Memory B cell (primary cell): ENCODE data around the gene TWNK.

Experiments
- ATAC-seq: fragments of 150-1000 bp; cut with Tn5 transposase; 2 replicates; pipeline ENCODE4 v1.10.0; 2021; ENCODE audit warnings: low read depth, mild to moderate bottlenecking, moderate library complexity
- DNase-seq, 2 donors: peaks; one replicate each; pipeline ENCODE4 v3.0.0; 2022; ENCODE audit warnings: low spot score in 2 of 2
- H3K27ac Mint-ChIP-seq: one replicate; pipeline ENCODE4 v1.8.0; 2022; ENCODE audit warnings: mild to moderate bottlenecking, moderate library complexity, mixed read lengths
- H3K27me3 Mint-ChIP-seq: one replicate; pipeline ENCODE4 v1.8.0; 2022; ENCODE audit warnings: mixed read lengths
- H3K36me3 Mint-ChIP-seq: one replicate; pipeline ENCODE4 v1.8.0; 2022; ENCODE audit warnings: mild to moderate bottlenecking, mixed read lengths
- H3K4me1 Mint-ChIP-seq: one replicate; pipeline ENCODE4 v1.8.0; 2022; ENCODE audit warnings: mixed read lengths
- H3K4me3 Mint-ChIP-seq: one replicate; pipeline ENCODE4 v1.8.0; 2022; ENCODE audit warnings: mild to moderate bottlenecking, moderate library complexity, mixed read lengths
- H3K9me3 Mint-ChIP-seq: one replicate; pipeline ENCODE4 v1.8.0; 2022; ENCODE audit warnings: mixed read lengths

The TWNK gene

DNA sequence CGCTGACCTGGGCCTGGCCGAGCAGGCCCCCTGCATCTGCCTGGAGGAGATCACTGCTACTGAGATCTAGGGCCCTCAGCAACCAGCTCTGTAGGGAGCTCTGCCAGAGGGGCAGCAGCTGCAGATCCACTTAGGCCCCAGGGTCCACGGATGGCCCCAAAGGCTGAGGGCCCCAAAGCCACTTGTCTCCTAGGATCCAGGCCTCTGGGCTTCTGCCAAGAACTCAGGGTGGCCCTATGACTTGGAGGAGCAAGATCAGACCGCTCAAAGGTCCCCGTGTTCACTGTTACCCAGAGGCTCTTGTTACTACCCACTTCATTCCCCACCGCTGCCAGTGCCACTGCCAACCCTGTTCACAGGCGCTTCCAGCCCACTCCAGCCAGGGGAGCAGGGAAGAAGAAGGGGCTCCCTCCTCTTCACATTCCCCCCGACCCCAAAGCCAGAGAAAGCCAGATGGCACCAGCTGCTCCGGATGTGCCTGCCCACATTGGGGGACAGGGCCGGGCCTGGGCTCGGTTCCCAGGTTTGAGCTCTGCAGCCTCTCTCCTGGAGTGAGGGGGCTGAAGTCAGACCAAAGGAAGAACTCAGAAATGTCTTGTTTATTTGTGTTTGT is 19.9 kb downstream of the TWNK start:
- Mint-ChIP-seq H3K27ac (no peak overlapping the region), H3K4me1 (no peaks in the 10 kb centered on the region), H3K36me3 (peaks cover 2% of the 10 kb centered on the region), H3K9me3 (no peaks in the 10 kb centered on the region), H3K27me3 (no peaks in the 10 kb centered on the region), H3K4me3 (no peak overlapping the region)
- no peak for DNase-seq
- ATAC-seq = no peak

DNA sequence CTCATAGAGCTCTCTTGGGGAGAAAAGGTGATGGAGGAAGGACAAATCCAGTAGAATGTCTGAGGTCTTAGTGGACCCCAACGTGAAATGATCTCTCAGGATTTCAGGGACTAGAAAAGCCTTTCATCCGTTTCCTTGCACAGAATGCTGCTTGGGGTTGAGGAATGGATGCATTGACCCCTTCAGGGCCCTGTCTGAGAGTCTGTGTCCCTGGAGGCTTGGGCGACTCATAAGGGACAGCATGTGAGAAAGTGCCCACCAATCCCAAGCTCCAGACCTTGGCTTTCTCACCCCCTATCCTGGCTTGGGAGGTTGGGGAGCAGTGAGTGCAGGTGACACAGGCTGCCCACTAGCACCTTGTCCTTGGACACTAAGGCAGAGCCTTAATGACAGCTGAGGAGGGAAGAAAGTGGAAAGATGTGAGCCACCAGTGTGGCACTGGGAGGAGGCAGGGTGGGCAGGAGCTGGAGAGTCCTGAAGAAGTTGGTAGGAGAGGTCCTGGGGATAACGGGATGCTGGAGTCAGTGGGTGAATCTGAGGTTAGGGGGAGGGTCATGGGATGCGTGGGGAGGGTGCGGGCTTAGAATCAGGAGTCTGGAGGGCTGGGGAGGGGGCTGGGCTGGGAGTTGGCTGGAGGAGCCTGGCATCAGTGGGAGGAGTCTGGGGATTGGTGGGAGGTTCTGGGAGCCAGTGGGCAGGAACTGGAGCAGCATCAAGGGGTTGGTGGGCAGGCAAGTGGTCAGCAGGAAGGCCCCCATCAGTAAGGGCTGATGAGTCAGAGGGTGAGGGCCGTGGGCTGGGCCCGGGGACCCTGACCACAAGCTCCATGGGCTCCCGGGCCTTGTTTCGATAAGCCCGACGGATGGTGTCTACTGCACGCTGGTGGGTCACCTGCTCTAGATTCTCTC is 20.8 kb downstream of the TWNK start:
- Mint-ChIP-seq H3K27ac (no peak overlapping the region), H3K36me3 (peaks cover 2% of the 10 kb centered on the region), H3K4me1 (peaks cover 5% of the 10 kb centered on the region), H3K4me3 (no peak overlapping the region), H3K9me3 (no peaks in the 10 kb centered on the region), H3K27me3 (no peaks in the 10 kb centered on the region)
- ATAC-seq = no peak
- DNase-seq = no peak

DNA sequence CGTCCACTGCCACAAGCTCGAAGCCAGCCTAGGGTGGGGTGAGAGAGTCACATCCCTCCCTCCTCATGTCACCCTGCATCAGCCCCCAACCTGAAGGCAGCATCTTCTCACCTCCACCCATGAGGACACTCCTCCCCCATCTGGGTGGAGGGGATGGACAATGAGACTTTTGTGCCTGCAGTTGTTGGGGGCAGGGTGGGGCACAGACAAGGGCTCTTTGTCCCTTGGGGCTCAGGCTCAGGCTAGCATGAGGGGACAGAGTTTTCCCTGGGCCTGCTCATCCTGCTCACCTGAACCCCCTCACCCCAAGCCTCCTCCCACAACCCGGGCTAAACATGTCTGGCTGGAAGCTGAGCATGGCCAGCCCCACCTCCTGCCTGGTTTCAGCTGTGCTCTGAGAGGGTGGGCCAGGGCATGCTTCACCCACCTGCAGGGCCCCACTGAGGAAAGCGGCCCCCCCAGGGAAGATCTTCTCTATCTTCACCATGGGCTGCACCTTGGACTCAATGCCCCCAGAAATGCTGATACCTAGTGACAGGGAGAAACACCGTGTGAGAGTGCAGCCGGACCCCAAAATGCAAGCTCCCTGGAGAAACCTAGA is 21.6 kb downstream of the TWNK start:
- ATAC-seq (no peak), DNase-seq (no peak)
- Mint-ChIP-seq H3K27ac (no peak overlapping the region), H3K4me3 (no peak overlapping the region), H3K36me3 (no peaks in the 10 kb centered on the region), H3K27me3 (peaks cover 2% of the 10 kb centered on the region), H3K4me1 (peaks cover 9% of the 10 kb centered on the region), H3K9me3 (no peaks in the 10 kb centered on the region)

DNA sequence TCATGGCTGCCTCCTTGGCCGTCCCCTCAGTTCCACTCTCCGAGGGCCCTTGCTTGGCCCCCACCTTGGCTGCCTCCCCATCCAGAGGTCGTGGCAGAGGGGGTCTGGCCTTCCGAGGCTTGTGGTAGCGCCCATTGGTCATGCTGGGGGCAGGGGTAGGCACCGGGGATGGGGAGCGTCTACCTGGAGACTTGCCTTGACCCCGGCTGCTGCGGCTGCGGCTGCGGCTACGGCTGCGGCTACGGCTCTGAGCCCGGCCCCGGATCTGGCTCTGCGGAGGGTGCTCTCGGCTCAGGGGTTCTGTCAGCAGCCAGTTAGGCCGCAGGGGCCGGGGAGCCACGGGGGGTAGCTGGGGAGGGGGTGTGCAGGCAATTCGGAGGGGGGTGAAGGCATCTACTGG is 23.0 kb downstream of the TWNK start:
- Mint-ChIP-seq H3K36me3 (no peaks in the 10 kb centered on the region), H3K9me3 (no peaks in the 10 kb centered on the region), H3K27ac (no peak overlapping the region), H3K4me1 (peaks cover 15% of the 10 kb centered on the region), H3K27me3 (peaks cover 10% of the 10 kb centered on the region), H3K4me3 (no peak overlapping the region)
- DNase-seq (no peak), ATAC-seq (no peak)

DNA sequence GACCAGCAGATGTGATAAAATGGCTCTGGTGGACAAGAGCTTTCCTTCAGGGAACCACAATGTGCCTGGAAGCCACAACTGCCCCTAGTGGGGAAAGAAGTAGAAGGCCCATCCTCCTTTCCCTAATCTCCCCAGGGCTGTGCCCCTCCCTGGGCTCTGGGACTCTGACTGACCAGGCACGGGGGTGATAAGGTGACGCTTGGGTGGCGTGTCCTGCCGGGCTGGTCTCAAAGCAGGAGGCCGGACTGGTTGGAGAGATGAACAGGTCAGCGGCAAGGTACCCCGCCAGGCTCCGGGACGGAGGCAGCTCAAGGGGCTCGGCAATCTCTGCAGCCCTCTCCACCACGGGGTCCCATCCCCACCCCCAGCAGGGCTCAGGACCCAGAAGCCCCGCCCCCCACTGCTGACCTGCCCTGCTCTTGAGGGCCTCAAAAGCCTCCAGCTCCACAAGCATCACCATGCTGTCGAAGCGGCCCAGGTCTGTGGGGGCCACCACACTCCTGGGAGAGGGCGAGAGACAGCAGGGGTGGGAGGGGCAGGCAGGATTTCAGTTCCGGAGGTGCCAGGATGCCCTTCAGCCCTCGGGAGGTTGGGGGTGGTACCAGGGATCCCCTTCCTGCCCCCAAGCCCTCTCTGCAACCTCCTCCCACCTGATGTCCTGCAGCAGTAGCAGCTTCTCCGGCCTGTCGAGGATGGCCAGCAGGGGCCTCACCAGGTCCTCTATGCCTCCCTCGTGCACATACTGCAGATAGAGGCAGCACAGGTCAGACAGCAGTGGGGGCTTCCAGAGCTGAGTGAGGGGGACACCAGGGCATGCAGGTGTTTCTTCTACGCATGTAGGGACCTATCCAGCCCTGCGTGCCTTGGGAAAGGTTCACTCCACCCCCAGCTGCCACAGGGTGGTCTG is 24.4 kb downstream of the TWNK start:
- H3K27me3 Mint-ChIP-seq = peaks cover 19% of the 10 kb centered on the region
- H3K27ac Mint-ChIP-seq = no peak overlapping the region
- no peak overlapping the region for H3K4me3 Mint-ChIP-seq
- H3K9me3 Mint-ChIP-seq = no peaks in the 10 kb centered on the region
- ATAC-seq (no peak), DNase-seq (no peak)
- H3K36me3 Mint-ChIP-seq = no peaks in the 10 kb centered on the region
- H3K4me1 Mint-ChIP-seq = peaks cover 20% of the 10 kb centered on the region

DNA sequence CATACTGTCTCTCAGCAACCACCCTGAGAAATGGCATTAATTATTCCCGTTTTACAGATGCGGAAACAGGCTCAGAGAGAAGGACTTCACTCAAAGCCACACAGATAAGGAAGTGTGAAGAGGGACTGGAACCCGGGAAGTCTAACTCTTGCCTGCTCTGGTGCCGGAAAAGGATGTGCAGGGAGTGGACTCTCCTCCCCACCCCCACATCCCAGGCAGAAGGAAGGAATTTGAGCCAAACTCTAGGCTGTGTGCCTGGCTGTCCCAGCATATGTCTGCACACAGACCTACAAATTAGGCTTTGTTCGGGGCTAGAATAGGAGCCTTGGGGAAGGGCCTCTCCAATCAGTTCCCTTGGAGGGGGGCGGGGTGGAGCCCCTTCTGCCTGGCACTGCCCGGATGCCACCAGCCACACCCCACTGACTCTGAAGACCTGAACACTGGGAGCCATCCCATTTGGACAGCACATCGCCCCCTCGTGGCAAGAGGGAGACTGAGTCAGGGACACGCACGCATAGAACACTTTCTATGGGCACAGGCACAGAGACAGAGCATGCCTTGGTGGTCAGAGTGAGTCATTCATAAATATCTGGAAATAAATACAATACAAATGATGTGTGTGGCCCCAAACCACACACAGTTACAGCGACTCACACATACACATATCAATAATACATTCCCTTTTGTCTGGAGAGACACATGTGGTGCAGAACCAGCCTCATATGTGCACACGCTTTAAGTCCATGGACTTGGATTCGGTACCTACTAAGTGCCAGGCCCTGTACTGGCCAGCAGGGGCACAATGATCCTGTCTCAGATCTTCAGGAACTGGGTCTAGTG is 25.4 kb downstream of the TWNK start:
- H3K4me3 Mint-ChIP-seq = no peak overlapping the region
- peaks cover 20% of the 10 kb centered on the region for H3K4me1 Mint-ChIP-seq
- ATAC-seq (peak; percentile 89), DNase-seq (peak; percentile 53)
- H3K36me3 Mint-ChIP-seq = no peaks in the 10 kb centered on the region
- no peak overlapping the region for H3K27ac Mint-ChIP-seq
- H3K27me3 Mint-ChIP-seq = peaks cover 22% of the 10 kb centered on the region
- H3K9me3 Mint-ChIP-seq = no peaks in the 10 kb centered on the region

DNA sequence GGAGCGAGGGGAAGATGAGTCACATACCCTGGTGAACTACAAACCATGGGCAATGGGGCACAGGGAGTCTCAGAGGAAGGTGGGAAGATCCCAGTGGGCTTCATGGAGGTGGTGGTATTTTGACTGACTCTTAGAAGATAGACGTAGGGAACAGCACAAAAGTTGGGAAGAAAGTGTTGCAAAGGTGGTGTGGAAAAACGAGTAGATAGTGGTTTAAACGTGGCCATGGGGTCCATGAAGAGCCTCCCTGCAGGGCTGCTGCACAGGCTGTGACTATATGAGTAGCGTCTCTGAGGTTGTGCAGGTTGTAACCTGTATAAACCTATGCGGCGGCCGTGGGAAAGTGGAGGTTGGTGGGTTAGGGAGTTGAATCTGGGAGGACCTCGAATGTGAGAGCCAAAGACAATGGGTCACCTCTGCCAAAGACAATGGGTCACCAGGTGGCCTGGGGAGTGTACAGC is 26.1 kb downstream of the TWNK start:
- peaks cover 26% of the 10 kb centered on the region for H3K27me3 Mint-ChIP-seq
- DNase-seq = no peak
- H3K27ac Mint-ChIP-seq = no peak overlapping the region
- no peak overlapping the region for H3K4me3 Mint-ChIP-seq
- H3K36me3 Mint-ChIP-seq = no peaks in the 10 kb centered on the region
- peaks cover 26% of the 10 kb centered on the region for H3K4me1 Mint-ChIP-seq
- H3K9me3 Mint-ChIP-seq = no peaks in the 10 kb centered on the region
- no peak for ATAC-seq

DNA sequence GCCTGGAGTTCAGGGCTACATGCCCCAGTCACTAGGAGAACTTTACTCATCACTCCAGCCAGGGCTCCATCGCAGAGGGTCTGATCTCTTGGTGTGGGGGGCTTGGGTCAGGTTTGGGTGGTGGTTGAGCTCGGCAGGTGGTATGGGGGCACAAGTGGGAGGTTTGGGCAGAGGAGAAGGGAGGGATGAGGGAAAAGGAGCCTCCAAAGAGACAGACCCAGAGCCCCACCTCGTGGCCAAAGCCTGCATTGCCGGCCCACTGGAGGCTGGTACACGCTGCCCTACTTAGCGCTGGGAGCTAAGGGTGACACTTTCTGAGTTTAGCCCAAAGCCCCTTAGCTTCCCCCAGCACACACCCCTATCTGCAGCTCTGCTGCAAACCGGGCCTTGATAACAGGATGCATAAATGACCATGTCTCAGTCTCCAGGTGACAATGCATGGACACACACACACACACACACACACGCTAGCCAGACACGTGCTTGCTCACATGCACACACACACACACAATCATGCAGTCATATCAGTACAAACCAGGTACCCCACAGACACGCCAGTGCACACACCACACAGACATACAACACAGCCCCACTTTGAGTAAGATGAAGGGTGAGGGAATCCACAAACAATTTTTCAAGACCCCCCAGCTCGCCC is 27.0 kb downstream of the TWNK start:
- ATAC-seq (peak; percentile 36), DNase-seq (peak; percentile 67 to 80)
- Mint-ChIP-seq H3K27me3 (peaks cover 28% of the 10 kb centered on the region), H3K27ac (no peak overlapping the region), H3K4me1 (peaks cover 30% of the 10 kb centered on the region), H3K36me3 (no peaks in the 10 kb centered on the region), H3K9me3 (no peaks in the 10 kb centered on the region), H3K4me3 (no peak overlapping the region)

DNA sequence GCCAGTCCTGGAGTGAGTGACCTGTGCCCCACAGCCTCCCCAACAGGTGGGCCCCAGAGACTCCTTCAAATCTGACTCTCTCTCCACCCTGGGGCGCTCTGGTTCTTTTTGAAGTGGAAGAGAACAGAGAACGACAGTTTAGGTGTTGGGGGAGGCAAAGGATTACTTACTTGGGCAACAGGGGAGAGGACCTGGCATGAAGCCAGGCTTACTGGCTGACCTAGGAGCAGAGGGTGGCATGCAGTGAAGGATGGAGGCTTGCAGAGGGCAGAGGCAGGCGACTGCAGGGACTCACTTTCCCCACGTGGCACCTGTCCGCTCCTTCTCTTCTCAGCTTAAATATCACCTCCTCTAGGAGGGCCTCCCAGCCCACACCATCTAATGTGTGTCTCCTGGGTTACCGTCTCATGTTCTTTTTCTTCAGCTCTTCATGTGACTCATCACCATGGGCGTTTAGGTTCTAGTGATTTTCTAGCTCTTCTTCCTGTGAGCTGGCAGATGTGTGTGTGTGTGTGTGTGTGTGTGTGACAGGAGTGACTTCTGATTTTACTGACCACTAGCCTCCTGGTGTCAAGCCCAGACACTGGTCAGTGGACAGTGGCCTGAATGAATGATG is 27.7 kb downstream of the TWNK start:
- ATAC-seq = no peak
- H3K4me3 Mint-ChIP-seq = no peak overlapping the region

DNA sequence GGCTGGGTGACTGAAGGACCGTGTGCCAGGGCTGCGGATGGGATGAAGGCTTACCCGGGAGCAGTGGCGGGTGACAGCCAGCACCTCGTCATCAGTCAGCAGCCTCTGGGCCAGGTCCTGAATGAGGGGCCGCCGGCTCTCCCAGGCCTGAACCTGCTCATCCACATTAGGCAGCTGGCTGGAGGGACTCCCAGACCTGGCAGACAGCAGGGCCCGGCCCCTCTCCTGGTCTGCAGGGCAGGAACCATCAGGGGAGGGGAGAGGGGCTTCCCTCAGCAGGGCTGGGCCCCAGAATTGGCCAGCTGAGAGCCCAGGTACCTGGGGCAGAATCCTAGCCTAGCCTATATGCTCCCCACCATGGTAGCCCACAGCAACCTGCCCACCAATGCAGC is 28.2 kb downstream of the TWNK start:
- Mint-ChIP-seq H3K27me3 (peaks cover 30% of the 10 kb centered on the region), H3K4me3 (no peak overlapping the region), H3K36me3 (no peaks in the 10 kb centered on the region), H3K9me3 (no peaks in the 10 kb centered on the region), H3K27ac (no peak overlapping the region), H3K4me1 (peaks cover 33% of the 10 kb centered on the region)
- DNase-seq (no peak), ATAC-seq (no peak)

More for the DNA sequence above, 27.7 kb downstream of the TWNK start:
- peaks cover 33% of the 10 kb centered on the region for H3K4me1 Mint-ChIP-seq
- DNase-seq = no peak
- no peak overlapping the region for H3K27ac Mint-ChIP-seq
- peaks cover 30% of the 10 kb centered on the region for H3K27me3 Mint-ChIP-seq
- H3K9me3 Mint-ChIP-seq = no peaks in the 10 kb centered on the region
- H3K36me3 Mint-ChIP-seq = no peaks in the 10 kb centered on the region

DNA sequence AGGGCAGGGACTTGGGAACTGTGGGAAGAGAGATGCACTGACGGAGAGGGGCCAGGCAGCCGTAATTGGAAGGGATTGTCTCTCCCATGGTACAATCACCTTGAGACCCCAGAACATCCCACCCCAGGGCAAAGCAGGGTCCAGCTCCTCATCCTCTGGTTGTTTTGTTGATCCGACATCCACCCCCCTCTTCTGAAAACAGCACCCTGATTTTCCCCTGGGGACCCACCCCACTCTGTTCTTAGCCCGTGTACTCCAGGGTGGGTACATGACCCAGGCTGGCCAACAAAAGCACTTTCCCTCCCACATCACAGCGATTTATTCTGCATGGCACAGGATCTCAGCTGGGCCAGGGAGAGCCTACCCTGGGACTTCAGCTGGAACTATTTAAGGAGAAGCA is 29.5 kb downstream of the TWNK start:
- Mint-ChIP-seq H3K36me3 (no peaks in the 10 kb centered on the region), H3K4me1 (peaks cover 33% of the 10 kb centered on the region), H3K9me3 (no peaks in the 10 kb centered on the region), H3K27ac (no peak overlapping the region), H3K4me3 (no peak overlapping the region), H3K27me3 (peaks cover 30% of the 10 kb centered on the region)
- ATAC-seq = no peak
- no peak for DNase-seq

DNA sequence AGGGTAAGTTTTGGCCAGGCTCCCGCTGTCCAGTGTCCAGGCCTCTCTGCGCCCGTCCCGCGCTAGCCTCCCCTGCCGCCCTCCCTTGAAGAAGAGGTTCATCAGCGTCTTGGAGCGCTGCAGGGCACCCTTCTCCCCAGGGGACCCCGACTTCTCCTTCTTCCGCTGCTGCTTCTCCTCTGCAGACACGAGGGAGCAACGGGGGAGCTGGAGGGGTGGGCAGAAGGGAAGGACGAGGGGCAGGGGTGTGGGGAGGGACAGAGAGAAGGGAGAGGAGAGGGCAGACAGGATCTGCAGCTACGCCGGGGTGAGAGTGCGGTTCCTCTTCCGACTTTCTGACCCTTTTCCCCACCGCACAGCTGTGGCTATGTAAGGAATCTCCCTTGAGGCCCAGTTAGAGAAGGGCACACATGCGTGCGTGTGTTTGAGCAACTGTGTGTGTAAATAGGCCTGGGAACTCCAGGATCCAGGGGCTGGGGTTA is 30.8 kb downstream of the TWNK start:
- no peaks in the 10 kb centered on the region for H3K36me3 Mint-ChIP-seq
- H3K27ac Mint-ChIP-seq = peak overlapping the region; percentile 62
- DNase-seq (peak in 1 of 2 donors; percentile 35), ATAC-seq (peak; percentile 75)
- no peaks in the 10 kb centered on the region for H3K9me3 Mint-ChIP-seq
- peaks cover 28% of the 10 kb centered on the region for H3K4me1 Mint-ChIP-seq
- peaks cover 30% of the 10 kb centered on the region for H3K27me3 Mint-ChIP-seq
- peak overlapping the region; percentile 61 for H3K4me3 Mint-ChIP-seq
